GM12892 (cell line): ENCODE results near the gene SORCS2.

Source experiments
- POLR2A ChIP-seq: IDR thresholded peaks from 2 replicates; pipeline ENCODE4 v1.6.1; 2011; ENCODE audit warnings: low read depth, low read length, control low read depth
- POLR2AphosphoS5 ChIP-seq: IDR thresholded peaks from 2 replicates; pipeline ENCODE4 v1.6.1; 2011; ENCODE audit warnings: low read depth, low read length, control low read depth
- TAF1 ChIP-seq: IDR thresholded peaks from 2 replicates; pipeline ENCODE4 v1.6.1; 2011; ENCODE audit warnings: low read depth, mild to moderate bottlenecking, control low read depth, low read length, borderline replicate concordance

- TF ChIP-seq TAF1 (no peak), POLR2AphosphoS5 (no peak), POLR2A (no peak)
Observed at GRCh38 chr4:7425124-7425523, 232.8 kb downstream of the SORCS2 start.
